ENCODE data around the gene NINL. TPM values are rescaled to one million over a fixed set of nuclear protein-coding genes. Genes with fewer than 3 reads are reported as not detected.
"Not testable (repeated sequence)": the region's sequence is repeated elsewhere in the genome, so short reads cannot be mapped to it uniquely, and the experiment has no call there.

The NINL gene
- total RNA-seq (2014; rRNA removed; shearing (Covaris generic)): 10.7 and 14.3 TPM in 2 replicates

DNA sequence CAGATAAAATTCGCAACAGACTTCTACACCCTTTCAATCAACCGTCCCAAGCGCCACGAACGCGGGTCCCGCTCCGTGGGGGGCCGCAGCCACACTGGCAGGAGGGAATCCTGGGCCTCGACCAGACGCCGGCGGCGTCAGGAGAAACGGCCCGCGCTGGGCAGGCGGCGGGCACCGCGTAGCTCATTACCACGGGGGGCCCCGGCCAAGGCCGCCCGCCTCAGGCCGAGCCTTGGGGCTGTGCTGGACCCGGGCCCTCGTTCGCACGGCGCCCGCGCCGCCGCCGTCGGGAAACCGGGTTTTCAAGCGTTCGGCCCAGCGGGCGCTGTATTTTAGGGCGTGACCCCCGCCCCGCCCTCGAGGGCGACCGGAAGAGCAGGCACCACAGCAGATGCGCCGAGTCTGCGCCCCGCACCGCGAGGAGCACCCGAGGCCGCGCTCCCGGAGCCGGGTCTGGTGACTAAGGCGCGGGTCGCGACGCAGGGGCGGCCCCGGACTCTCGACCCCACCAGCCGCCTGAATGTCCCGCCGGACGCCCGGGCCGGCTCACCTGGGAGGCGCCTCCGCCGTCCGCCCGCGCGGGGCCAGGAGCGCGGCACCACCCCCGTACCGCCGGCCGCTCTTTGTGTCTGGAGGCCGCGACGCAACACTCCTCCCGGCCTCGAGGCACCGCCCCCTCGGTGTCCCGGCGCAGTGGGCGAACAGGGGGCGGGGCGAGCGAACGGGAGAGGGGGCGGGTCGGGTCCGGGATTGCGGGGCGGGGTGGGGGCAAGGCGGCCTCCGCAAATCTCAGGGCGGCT, at the start of gene NINL:
Gene NINL (minus strand): TSS at position 627 of the 800 bp plus-strand sequence. CDS start 58,944 bp downstream, outside the sequence.
- no peaks in the 10 kb centered on the region for H3K27me3 ChIP-seq (replicated peaks)
- H3K9me3 ChIP-seq (replicated peaks): peaks cover 4% of the 10 kb centered on the region; the same call in 1 of the 2 replicates
- DNase-seq (ENCODE audit: low read depth in 1 of 2, low spot score in 2 of 2): peak; percentile 73 to 82
- peaks cover 13% of the 10 kb centered on the region for H3K4me1 ChIP-seq (replicated peaks)
- peak within 1 kb of the TSS; percentile 69 for H3K27ac ChIP-seq
- H3K4me3 ChIP-seq: peak within 1 kb of the TSS; percentile 94
- H3K36me3 ChIP-seq: peaks cover 11% of the 10 kb centered on the region

DNA sequence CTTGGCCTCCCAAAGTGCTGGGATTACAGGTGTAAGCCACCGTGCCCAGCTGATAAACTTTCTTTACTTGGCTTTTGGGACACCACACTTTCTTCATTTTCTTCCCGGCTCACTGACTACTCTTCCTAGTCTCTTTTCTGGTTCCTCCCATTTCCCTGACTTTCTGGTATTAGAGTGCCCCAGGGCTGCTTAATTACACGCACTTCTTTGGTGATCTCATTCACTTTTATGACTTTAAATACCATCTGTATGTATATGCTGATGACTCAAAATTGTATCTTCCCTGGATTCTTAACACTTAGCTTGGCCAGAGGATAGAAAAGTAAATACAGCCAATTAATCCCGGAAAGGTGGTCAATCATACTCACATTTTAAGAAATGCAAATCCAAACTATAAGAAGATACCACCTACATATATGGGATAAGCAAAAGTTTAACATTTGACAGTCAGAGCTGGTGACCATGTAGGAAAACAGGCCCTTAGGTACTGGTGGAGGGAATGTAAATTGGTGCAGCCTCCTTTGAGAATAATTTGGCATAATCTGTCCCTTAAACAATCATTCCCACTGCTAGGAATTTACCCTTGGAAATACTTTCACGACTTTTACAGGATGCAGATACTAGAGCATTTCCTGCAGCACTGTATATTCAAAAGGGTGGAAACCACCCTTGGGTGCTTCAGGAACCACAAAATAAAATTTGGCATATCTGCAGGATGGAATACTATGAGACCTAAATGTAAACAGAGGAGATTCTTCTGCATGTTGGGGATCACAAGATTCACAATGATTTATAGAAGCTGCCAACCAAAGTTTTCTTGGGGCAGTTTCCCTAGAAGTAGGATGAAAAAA, 47.8 kb upstream of the NINL start:
- Histone ChIP-seq H3K4me1 (replicated peaks) (peaks cover 5% of the 10 kb centered on the region; the same call in 1 of the 2 replicates), H3K36me3 (no peaks in the 10 kb centered on the region), H3K27ac (no peak overlapping the region), H3K9me3 (replicated peaks) (no peaks in the 10 kb centered on the region), H3K4me3 (no peak overlapping the region), H3K27me3 (replicated peaks) (no peaks in the 10 kb centered on the region)
- DNase-seq (ENCODE audit: low read depth in 1 of 2, low spot score in 2 of 2): no peak

DNA sequence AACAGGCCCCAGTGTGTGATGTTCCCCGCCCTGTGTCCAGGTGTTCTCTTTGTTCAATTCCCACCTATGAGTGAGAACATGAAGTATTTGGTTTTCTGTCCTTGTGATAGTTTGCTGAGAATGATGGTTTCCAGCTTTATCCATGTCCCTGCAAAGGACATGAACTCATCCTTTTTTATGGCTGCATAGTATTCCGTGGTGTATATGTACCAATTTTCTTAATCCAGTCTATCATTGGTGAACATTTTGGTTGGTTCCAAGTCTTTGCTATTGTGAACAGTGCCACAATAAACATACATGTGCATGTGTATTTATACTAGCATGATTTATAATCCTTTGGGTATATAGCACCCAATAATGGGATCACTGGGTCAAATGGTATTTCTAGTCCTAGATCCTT, 45.3 kb upstream of the NINL start:
- DNase-seq (ENCODE audit: low read depth in 1 of 2, low spot score in 2 of 2); H3K27ac ChIP-seq; H3K27me3 ChIP-seq (replicated peaks); H3K4me3 ChIP-seq; H3K36me3 ChIP-seq; H3K4me1 ChIP-seq (replicated peaks); H3K9me3 ChIP-seq (replicated peaks): not testable (repeated sequence)

- H3K4me1 ChIP-seq (replicated peaks): peaks cover 6% of the 10 kb centered on the region
- no peak overlapping the region for H3K27ac ChIP-seq
- no peaks in the 10 kb centered on the region for H3K9me3 ChIP-seq (replicated peaks)
- no peak overlapping the region for H3K4me3 ChIP-seq
- no peak for DNase-seq (ENCODE audit: low read depth in 1 of 2, low spot score in 2 of 2)
- H3K36me3 ChIP-seq: no peaks in the 10 kb centered on the region
- no peaks in the 10 kb centered on the region for H3K27me3 ChIP-seq (replicated peaks)
These were observed 44.6 kb upstream of the NINL start for GRCh38 chr20:25629816-25630499.

- H3K4me1 ChIP-seq (replicated peaks): peaks cover 18% of the 10 kb centered on the region
- no peak overlapping the region for H3K27ac ChIP-seq
- no peak overlapping the region for H3K4me3 ChIP-seq
- peaks cover 8% of the 10 kb centered on the region for H3K36me3 ChIP-seq
- DNase-seq (ENCODE audit: low read depth in 1 of 2, low spot score in 2 of 2): no peak
- no peaks in the 10 kb centered on the region for H3K9me3 ChIP-seq (replicated peaks)
- no peaks in the 10 kb centered on the region for H3K27me3 ChIP-seq (replicated peaks)
These were observed 41.4 kb upstream of the NINL start for GRCh38 chr20:25626779-25627178.

DNA sequence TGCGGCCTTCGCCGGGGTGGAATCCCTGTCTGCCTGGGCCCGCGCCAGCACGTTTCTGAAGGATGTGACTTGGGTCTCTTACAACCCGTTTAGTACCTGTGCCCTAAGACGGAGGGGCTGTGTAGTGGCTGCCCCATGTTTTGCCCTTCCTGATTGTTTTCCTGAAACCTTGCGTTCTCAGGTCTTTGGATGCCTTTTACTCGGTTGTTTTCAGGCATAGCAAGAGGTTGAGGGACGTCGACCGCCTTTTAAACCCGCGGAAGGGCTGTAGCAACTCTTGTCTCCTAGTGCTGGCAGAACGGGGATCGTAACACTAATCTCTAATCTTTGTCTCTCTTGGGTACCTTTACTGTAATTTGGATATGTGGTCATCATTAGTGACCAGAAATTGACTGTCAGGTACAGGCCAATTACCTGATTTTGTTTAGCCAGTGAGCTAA, 39.2 kb upstream of the NINL start:
- Histone ChIP-seq H3K9me3 (replicated peaks) (no peaks in the 10 kb centered on the region), H3K4me3 (peak overlapping the region; percentile 83), H3K4me1 (replicated peaks) (peaks cover 18% of the 10 kb centered on the region), H3K27me3 (replicated peaks) (no peaks in the 10 kb centered on the region), H3K36me3 (peaks cover 8% of the 10 kb centered on the region), H3K27ac (peak overlapping the region; percentile 86)
- DNase-seq (ENCODE audit: low read depth in 1 of 2, low spot score in 2 of 2): no peak

DNA sequence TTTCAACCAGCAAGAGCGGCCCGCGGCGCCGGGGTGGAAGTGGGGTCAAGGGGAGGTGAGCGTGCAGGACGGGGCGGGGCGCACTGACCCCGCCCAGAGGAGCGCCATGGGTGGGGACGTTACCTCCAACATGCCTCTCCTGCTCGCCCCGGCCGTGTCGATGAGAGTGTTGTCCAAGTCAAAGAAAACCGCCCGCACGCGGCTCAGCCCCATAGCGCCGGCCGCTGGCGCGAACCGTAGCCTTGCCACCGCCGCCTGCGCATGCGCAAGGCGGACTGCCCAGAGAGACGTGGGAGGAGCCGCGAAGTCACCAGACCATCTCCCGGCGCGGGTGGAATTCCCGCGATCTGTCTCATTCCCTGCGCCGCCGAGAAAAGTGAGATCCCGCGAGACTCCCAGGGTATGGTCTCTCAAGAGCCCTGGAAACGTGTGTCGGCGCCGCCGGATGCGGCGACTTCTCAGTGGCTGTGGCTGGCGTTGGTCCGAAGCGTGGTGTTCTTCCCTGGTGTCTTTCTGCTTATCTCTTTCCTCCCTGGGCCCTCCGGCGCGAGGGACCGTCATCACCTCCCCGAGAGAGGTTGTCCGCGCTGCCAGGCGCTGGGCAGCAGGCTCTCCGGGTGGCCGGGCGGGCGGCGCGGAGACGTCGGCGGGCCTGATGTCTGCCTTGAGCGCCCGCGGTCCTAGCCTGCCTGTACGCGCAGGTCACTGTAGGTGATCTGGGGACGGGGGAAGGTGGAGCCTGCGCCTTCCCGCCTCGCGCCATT, 38.6 kb upstream of the NINL start, which contains the start of gene NANP:
Gene NANP (minus strand): TSS at position 279 of the 764 bp plus-strand sequence. CDS start 66 bp downstream, at position 213.
- no peaks in the 10 kb centered on the region for H3K9me3 ChIP-seq (replicated peaks)
- peaks cover 8% of the 10 kb centered on the region for H3K36me3 ChIP-seq
- peak within 1 kb of the TSS; percentile 83 for H3K4me3 ChIP-seq
- H3K27ac ChIP-seq: peak within 1 kb of the TSS; percentile 86
- H3K4me1 ChIP-seq (replicated peaks): peaks cover 18% of the 10 kb centered on the region
- DNase-seq (ENCODE audit: low read depth in 1 of 2, low spot score in 2 of 2): peak; percentile 98
- H3K27me3 ChIP-seq (replicated peaks): no peaks in the 10 kb centered on the region

DNA sequence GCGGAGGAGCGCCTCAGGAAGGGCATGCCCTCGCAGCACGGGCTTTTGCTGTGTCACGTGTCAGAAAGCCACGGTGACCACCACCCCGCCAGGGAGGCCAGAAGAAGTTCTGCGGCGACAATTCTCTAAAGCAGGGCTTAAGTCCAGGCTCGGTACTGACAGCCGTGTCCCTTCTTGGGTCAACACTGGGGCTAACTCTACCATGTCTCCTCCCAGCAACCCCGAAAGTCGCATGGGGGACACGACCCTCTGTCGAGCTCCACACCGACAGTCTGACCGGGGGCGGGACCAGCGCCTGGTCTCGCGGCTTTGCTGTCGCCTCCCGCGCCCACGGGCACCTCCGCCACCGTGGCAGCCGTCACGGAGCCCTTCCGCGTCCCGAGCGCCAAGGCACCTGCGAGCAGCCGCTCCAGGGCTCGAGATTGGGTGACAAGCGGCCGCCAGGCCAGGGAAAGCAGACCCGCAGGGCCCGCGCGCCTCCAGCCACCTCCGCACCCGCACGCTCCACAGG, 37.9 kb upstream of the NINL start:
- Histone ChIP-seq H3K36me3 (peaks cover 8% of the 10 kb centered on the region), H3K27ac (peak overlapping the region; percentile 86), H3K4me1 (replicated peaks) (peaks cover 18% of the 10 kb centered on the region), H3K9me3 (replicated peaks) (no peaks in the 10 kb centered on the region), H3K4me3 (peak overlapping the region; percentile 83), H3K27me3 (replicated peaks) (no peaks in the 10 kb centered on the region)
- peak in 1 of 2 experiments; percentile 57 for DNase-seq (ENCODE audit: low read depth in 1 of 2, low spot score in 2 of 2)

GRCh38 chr20:25622450-25623224, 37.3 kb upstream of the NINL start:
- DNase-seq (ENCODE audit: low read depth in 1 of 2, low spot score in 2 of 2): no peak
- no peaks in the 10 kb centered on the region for H3K27me3 ChIP-seq (replicated peaks)
- peaks cover 8% of the 10 kb centered on the region for H3K36me3 ChIP-seq
- no peaks in the 10 kb centered on the region for H3K9me3 ChIP-seq (replicated peaks)
- peaks cover 18% of the 10 kb centered on the region for H3K4me1 ChIP-seq (replicated peaks)
- peak overlapping the region; percentile 86 for H3K27ac ChIP-seq
- peak overlapping the region; percentile 83 for H3K4me3 ChIP-seq

DNA sequence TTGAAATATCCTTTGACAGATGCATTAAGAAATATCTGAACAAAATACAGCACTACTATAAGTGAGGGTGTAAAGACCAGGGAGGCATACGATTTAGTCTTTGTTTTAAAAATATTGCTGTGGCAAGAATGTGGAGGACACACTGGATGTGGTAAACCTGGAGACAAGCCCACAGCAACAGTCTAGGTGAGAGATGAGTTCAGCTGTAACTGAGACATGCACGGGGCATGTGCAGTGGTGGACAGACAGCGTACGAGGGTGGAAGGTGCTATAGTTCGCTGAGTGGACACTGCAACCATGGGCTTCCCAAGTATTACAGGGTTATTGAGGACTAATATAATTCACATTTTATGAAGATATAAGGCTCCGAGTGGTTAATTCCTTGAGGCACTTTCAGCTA, 36.7 kb upstream of the NINL start:
- Histone ChIP-seq H3K9me3 (replicated peaks) (no peaks in the 10 kb centered on the region), H3K4me3 (no peak overlapping the region), H3K36me3 (peaks cover 8% of the 10 kb centered on the region), H3K27ac (no peak overlapping the region), H3K27me3 (replicated peaks) (no peaks in the 10 kb centered on the region), H3K4me1 (replicated peaks) (peaks cover 18% of the 10 kb centered on the region)
- no peak for DNase-seq (ENCODE audit: low read depth in 1 of 2, low spot score in 2 of 2)

- H3K4me3 ChIP-seq: no peak overlapping the region
- peaks cover 26% of the 10 kb centered on the region for H3K36me3 ChIP-seq
- no peaks in the 10 kb centered on the region for H3K9me3 ChIP-seq (replicated peaks)
- no peak overlapping the region for H3K27ac ChIP-seq
- H3K4me1 ChIP-seq (replicated peaks): peaks cover 13% of the 10 kb centered on the region
- H3K27me3 ChIP-seq (replicated peaks): no peaks in the 10 kb centered on the region
- DNase-seq (ENCODE audit: low read depth in 1 of 2, low spot score in 2 of 2): no peak
These were observed 34.2 kb upstream of the NINL start for GRCh38 chr20:25619514-25619913.

GRCh38 chr20:25608774-25609173, 23.4 kb upstream of the NINL start:
- H3K9me3 ChIP-seq (replicated peaks): no peaks in the 10 kb centered on the region
- no peaks in the 10 kb centered on the region for H3K27me3 ChIP-seq (replicated peaks)
- no peak overlapping the region for H3K27ac ChIP-seq
- H3K4me3 ChIP-seq: no peak overlapping the region
- no peak for DNase-seq (ENCODE audit: low read depth in 1 of 2, low spot score in 2 of 2)
- H3K36me3 ChIP-seq: peaks cover 3% of the 10 kb centered on the region
- H3K4me1 ChIP-seq (replicated peaks): no peaks in the 10 kb centered on the region
